Stimulated activated CD4-positive, alpha-beta T cell treated with anti-CD3 and anti-CD28 coated beads, Interleukin-1b, Interleukin-23, amount 100 ng/mL, for 24 hours (primary cell): ENCODE data around the gene ZNF709.
"Not testable (repeated sequence)": the region's sequence is repeated elsewhere in the genome, so short reads cannot be mapped to it uniquely, and the experiment has no call there.

Experiments
- DNase-seq, 4 experiments: peaks; one replicate each; pipeline ENCODE4 v3.0.0-alpha.2; 2020; ENCODE audit warnings: low read depth in 4 of 4, low spot score in 1 of 4

The ZNF709 gene

DNA sequence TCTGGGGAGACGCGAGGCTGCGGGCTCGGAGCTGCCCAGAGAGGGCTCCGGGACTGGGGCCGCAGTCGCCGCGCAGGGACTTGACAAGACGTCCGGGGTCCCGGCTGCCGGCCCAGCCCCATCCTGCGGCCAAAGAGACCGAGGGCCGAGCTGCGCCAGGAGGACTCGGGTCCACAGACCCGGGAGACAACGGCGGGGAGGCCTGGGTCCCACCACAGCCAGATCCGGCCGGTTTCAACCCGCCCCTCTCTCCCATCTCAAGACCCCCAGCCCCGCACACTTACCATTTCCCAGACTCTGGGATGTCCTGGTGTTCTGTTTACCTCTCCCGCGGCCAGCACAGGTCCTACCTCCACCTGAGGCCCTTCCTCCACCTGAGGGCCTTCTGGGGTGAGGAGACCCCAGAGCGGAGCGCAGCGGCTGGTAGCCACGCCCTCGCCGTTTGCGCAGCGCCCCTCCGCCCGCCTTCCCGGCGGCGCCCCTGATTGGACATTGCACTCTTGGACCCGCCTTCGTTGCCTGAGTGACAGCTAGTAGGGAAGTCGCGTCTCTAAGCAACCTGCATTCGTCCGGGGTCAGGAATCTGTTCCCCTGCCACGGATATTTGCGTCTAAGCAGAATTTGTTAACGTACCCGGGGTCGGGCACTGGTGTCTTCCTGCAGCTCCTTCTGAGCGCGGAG is at the start of gene ZNF709:
Gene ZNF709 (minus strand): TSS at position 446 of the 681 bp plus-strand sequence. CDS start 159 bp downstream, at position 287.
- peak; percentile 72 to 88 (median 84) for DNase-seq

DNA sequence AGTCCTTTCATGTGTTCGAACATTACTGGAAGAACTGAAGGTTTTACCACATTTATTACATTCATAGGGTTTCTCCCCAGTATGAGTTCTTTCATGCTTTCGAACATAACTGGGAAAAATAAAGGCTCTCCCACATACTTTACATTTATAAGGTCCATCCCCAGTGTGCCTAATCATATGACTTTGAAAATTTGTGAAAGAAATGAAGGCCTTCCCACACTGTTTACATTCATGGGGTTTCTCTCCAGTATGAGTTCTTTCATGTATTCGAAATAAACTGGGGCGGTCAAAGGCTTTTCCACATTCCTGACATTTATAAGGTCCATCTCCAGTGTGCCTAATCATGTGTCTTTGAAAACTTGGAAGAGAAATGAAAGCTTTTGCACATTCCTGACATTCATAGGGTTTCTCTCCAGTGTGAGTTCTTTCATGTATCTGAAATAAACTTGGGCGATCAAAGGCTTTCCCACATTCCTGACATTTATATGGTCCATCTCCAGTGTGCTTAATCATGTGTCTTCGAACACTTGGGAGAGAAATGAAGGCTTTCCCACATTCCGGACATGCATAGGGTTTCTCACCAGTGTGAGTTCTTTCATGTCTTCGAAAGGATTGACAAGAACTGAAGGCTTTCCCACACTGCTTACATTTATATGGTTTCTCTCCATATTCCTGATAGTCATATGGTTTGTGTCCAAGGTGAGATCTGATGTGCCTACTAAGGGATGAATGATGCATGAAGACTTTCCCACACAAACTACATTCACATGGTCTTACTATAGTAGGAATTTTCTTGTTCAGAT is 42.6 kb upstream of the ZNF709 start:
- DNase-seq: no peak

DNA sequence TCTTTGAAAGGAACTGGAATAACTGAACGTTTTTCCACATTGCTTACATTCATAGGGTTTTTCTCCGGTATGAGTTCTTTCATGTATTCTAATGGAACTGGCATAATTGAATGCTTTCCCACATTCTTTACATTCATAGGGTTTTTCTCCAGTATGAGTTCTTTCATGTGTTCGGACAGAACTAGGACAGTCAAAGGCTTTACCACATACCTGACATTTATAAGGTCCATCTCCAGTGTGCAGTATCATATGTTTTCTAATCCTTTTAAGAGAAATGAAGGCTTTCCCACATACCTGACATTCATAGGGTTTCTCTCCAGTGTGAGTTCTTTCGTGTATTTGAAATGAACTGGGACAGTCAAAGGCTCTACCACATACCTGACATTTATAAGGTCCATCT is 41.9 kb upstream of the ZNF709 start:
- no peak for DNase-seq

DNA sequence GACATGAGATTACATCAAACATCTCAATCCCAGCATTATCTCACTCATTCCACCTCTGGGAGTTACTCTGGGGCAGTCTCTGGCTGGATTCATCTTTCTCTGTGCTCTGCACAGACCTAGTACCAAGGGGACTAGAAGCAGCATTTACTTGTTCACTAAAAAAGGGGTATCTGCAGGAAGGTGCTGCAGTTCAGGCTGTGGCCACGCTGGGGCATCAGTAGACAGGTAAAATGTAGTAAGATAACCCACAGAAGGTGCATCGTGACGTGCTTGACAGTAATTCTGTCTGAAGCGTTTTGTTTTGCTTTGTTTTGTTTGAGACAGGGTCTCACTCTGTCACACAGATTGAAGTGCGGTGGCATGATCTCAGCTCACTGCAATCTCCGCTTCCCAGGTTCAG is 37.4 kb upstream of the ZNF709 start:
- no peak for DNase-seq

DNA sequence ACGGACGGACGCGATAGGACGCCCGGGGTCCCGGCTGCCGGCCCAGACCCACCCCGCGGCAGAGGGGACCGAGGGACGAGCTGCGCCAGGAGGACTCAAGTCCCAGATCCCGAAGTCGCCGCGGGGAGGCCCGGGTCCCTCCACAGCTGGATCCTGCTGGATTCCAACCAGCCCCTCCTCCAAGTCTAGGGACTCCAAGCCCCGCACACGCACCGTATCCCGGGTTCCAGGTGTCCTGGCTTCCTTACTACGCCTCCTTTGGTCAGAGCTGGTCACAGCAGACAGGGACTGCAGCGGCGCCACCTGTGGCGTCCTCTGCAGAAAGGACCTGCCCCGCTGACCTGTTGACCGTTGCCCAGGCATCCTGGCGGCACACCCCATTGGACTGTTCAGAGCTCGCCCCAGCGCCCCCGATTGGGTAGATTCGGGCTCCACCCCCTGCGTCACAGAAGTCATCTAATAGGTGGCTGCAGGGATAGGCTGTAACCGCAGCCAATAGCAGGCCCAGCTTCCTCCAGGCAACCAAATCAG is 29.0 kb upstream of the ZNF709 start:
- DNase-seq: no peak

DNA sequence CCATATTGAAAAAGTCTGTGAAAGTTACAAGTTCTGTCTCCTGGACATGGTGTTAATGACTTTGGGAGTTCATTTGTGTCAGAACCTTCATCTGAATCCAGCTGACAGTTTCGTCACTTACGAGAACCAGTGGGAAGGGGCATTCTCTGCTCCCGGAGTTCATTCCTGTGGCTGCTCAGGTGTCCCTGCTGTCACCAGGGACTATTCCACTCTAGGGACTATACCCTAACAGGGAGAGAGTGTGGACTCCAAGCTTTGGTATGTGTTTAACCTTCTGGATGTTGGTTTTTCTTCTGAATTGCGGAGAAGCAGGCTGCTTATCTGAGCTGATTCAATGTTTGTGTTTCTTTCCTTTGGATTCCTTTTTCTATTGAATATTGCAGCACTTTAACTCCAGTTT is 12.4 kb upstream of the ZNF709 start:
- DNase-seq: no peak

DNA sequence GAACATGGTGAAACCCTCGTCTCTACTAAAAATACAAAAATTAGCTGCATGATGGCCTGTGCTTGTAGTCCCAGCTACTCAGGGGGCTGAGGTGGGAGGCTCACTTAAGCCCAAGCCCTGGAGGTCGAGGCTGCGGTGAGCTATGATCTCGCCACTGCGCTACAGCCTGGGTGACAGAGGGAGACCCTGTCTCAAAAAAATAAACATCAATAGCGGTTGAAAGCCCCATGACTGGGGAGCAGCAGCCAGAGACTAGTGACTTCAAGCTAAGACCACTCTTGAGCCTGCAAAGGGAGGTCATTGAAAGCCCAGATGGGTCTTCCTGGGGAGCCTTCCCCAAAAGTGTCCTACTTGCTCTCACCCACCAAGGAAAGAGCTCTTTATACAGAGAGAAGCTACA is 11.9 kb upstream of the ZNF709 start:
- DNase-seq: no peak

DNA sequence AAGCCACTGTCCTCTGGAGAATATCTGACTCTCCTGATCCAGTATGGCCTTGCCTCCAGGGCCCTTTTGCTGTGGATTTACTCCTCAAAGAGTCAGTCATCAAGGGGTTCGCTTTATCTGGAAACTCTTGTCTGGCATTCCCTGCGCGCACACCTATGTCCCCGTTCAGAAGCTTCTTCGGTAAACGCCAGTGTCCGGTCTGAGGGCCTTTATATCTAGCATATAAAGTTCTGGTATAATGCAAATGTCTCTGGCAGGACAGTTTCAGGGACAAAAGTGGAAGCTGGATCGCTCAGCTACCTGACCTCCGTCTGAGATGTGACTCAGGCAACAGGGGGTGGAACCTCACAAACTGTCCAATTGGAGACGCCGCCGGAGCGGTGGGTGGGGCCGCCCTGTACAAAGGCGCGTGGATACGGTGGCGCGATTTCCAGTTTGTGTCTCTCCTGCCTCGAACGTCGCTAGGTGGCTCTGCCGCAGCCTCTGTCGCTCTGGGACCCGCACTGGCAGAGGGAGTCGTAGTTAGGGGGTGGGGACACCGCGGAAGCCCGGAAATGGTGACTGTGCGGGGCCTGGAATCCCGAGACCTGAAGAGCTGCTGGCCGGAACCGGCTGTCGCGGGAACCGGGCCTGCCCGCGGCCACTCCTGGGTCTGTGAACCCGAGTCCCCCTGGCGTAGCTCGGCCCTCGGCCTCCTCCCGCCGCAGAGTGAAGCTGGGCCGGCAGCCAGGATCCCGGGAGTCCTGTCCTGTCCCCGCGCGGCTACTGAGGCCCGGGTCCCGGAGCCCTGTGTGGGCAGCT is 10.6 kb upstream of the ZNF709 start:
- DNase-seq: peak; percentile 74 to 91 (median 84)

DNA sequence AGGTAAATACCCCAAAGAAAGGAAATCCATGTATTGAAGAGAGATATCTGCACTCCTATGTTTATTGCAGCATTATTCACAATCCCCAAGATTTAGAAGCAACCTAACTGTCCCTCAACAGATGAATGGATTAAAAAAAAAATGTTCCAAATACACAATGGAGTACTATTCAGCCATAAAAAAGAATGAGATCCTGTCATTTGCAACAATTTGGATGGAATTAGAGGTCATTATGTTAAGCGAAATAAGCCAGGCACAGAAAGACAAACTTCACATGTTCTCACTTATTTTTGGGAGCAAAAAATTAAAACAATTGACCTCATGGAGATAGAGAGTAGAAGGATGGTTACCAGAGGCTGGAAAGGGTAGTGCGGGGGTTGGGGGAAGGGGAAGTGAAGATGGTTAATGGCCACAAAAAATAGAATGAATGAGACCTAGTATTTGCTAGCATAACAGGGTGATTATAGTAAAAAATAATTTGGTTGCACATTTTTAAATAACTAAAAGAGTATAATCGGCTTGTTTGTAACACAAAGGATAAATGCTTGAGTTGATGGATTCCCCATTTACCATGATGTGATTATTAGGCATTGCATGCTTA is 9.7 kb upstream of the ZNF709 start:
- no peak for DNase-seq

DNA sequence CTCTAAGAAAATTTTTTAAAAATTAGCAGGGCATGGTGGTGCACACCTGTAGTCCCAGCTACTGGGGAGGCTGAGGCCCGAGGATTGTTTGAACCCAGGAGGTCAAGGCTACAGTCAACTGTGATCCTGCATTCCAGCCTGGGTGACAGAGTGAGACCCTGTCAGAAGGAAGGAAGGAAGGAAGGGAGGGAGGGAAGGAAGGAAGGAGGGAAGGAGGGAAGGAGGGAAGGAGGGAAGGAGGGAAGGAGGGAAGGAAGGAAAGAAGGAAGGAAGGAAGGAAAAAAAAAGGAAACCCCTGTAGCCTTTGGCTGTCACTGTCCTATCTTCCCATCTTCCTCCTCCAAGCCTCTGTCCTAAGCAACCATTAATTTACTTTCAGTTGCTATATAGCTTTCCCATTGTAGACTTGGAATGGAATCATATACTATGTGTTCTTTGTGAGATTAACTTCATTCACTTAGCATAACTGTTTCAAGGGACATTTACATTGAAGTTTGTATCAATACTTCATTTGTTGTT is 1.7 kb upstream of the ZNF709 start:
- not testable (repeated sequence) for DNase-seq

DNA sequence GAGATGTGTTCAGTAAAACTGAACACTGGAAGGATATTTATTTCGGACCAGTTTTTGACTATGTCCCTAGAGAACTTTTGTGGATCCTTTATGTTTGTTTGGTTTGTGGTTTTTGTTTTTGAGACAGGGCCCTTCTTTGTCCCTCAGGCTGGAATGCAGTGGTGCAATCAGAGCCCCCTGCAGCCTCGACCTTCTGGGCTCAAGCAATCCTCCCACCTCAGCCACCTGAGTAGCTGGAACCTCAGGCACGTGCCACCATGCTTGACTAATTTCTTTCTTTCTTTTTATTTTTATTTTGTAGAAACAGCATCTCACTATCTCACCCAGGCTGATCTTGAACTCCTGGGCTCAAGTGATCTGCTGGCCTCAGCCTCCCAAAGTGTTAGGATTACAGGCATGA is 955 bp upstream of the ZNF709 start:
- no peak for DNase-seq

DNA sequence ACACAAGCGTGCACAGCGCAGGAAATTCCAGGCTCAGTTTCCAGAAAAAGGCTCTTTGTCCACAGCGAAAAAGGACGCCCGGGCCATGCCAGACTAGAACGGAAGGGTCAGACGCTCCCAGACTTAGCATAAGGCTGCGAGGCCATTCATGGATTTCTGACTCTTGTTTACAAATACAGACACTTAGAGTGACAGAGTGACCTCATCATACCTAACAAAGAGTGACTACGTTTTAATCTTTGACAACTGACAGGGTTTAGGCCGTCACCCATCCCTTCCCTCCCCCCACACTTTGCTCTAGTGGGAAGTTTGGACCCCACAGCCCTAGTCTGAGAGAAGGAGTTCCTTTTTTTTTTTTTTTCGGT is 418 bp upstream of the ZNF709 start:
- DNase-seq: no peak

DNA sequence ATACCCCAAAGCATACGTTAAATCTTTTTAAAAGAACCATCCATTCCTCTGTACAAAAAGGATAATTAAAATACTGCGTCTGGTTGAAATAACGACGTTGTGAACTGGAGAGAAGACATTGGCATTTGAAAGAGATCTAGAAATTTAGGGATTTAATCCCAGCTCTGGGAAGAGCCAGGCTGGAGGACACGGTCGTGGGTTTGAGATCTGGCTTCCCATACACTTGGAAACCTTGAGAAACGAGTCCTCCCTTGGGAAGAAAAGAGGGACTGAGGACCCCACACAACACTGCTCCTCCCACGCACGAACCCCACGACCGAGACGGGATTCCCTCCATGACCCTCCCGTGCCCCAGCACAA is 625 bp downstream of the ZNF709 start:
- no peak for DNase-seq

DNA sequence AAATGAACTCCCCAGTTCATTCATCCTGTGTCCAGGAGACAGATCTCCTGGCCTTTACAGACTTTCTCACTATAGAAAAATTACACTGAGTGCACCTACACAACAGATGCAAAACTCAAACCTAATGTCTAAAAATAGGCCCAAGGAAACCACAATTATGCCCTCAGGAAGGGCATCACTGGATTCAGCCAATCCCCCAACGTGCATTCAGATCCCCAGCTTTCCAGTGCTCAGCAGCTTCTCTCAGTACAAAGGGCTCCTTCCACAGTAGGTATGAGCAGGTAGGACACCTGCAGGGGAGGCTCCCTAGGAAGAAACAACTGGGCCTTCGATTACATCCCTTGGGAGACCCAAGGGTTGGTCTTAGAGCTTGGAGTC is 2.1 kb downstream of the ZNF709 start:
- DNase-seq: no peak

DNA sequence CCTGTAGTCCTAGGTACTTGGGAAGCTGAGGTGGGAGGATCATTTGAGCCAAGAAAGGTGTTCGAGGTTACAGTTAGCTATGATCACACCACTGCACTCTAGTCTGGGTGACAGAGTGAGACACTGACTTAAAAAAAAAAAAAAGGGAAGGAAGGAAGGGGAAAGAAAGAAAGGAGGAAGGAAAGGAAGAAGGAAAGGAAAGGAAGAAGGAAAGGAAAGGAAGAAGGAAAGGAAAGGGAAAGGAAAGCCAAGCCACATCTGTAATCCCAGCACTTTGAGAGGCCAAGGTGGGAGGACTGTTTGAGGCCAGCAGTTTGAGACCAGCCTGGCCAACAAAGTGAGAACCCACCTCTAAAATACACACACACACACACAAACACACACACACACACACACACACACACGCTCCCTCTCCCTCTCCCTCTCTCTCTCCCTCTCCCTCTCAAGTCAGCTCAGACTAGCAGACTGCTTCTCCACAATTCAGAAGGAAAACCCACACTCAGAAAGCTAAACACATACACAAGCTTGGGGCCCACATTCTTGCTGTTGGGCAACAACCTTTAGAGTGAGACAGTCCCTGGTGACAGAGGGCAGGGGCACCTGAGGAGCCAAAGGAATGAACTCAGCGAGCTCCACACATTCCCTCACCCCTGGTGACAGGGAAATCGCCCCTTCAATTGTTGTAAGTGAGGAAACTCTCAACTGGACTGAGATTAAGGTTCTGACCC is 2.7 kb downstream of the ZNF709 start:
- no peak for DNase-seq

DNA sequence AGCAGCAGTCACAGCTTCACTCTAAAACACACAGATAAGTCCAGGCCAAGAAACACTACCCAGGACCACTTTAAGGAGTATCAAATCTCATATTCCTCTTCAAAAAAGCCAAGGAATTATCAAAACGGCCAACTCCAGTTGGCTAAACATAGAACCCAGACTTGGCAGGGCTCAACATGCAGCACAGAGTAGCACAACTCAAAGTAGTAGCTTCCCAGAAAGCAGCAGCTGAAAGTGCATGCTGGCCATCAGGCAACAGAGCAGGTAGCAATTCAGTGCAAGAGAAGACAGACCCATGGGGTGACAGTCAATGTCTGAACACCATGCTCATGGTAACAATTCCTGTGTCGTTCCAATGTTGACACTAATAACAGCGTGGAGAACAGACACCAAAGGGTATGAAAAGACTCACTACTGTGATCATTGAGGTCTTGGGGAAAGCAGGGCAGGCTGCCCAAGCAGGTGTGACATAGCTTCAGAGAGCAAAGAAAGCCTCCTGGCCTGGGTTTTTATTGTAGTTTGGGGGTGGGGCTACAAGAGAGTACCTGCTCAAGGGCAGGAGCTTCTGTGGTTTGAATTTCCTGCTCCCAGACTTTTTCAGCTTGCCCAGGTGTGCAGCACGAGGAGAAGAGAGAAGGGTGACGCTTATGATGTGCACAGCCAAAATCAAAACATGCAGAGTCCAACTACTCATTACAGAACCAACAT is 6.2 kb downstream of the ZNF709 start:
- DNase-seq: no peak

DNA sequence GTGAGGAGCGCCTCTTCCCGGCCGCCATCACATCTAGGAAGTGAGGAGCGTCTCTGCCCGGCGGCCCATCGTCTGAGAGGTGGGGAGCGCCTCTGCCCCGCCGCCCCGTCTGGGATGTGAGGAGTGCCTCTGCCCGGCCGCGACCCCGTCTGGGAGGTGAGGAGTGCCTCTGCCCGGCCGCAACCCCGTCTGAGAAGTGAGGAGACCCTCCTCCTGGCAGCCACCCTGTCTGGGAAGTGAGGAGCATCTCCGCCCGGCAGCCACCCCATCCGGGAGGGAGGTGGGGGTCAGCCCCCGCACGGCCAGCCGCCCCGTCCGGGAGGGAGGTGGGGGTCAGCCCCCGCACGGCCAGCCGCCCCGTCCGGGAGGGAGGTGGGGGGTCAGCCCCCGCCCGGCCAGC is 17.0 kb downstream of the ZNF709 start:
- DNase-seq: not testable (repeated sequence)

DNA sequence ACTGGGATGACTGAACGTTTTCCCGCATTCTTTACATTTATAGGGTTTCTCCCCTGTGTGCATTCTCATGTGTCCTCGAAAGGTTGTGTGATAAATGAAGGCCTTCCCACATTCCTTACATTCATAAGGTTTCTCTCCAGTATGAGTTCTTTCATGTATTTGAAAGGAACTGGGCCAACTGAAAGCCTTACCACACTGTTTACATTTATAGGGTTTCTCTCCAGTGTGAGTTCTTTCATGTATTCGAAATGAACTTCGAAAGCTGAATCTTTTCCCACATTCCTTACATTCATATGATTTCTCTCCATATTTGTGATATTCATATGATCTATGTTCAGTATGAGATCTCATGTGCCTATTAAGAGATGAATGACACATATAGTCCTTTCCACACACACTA is 19.4 kb downstream of the ZNF709 start:
- no peak for DNase-seq

DNA sequence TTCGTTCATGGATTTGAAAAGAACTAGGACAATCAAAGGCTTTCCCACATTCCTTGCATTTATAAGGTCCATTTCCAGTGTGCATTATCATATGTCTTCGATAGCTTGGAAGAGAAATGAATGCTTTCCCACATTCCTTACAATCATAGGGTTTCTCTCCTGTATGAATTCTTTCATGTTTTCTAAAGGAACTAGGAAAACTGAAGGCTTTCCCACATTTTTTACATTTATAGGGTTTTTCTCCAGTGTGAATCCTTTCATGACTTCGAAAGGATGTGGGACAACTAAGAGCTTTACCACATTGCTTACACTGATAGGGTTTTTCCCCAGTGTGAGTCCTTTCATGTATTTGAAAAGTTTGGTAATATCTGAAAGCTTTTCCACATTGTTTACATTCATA is 19.8 kb downstream of the ZNF709 start:
- no peak for DNase-seq

DNA sequence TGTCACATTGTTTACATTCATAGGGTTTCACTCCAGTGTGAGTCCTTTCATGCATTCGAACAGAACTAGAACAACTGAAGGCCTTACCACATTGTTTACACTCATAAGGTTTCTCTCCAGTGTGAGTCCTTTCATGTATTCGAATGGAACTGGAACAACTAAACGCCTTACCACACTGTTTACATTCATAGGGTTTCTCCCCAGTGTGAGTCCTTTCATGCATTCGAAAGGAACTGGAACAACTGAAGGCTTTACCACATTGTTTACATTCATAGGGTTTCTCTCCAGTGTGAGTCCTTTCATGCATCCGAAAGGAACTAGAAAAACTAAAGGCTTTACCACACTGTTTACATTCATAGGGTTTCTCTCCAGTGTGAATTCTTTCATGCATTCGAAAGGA is 20.5 kb downstream of the ZNF709 start:
- not testable (repeated sequence) for DNase-seq
